CD14-positive monocyte (primary cell): ENCODE data around the gene FGD3. TPM values are rescaled to one million over a fixed set of nuclear protein-coding genes. Genes with fewer than 3 reads are reported as not detected.

ENCODE experiments used
- DNase-seq, 3 donors: peaks; one replicate each; pipeline ENCODE4 v3.0.0-alpha.2; 2011 to 2022
- H2AFZ ChIP-seq: 2 replicates; pipeline ENCODE4 v1.6.0; 2012; ENCODE audit warnings: mild to moderate bottlenecking, low read depth, low read length, inconsistent platforms; ENCODE audit not compliant: insufficient read depth, poor library complexity, severe bottlenecking
- H3K27ac ChIP-seq, 2 donors: 1 replicate in 1 of 2; 2 replicates in 1 of 2; pipeline ENCODE4 v1.5.1; 2012 to 2013; ENCODE audit warnings: low read length in 2 of 2, control low read depth in 1 of 2, inconsistent platforms in 1 of 2, low read depth in 1 of 2, mild to moderate bottlenecking in 1 of 2
- H3K27me3 ChIP-seq, 2 donors: one replicate each; pipeline versions ENCODE4 v1.6.0 to v1.6.1; 2011 to 2013; ENCODE audit warnings: low read length in 2 of 2; ENCODE audit not compliant: control insufficient read depth in 2 of 2, insufficient read depth in 2 of 2
- H3K36me3 ChIP-seq, 2 donors: replicated peaks in 1 of 2; 1 replicate in 1 of 2; 2 replicates in 1 of 2; pipeline versions ENCODE4 v1.5.1 to v1.6.1; 2012 to 2013; ENCODE audit warnings: low read length in 2 of 2, control low read depth in 1 of 2, inconsistent platforms in 1 of 2, mild to moderate bottlenecking in 1 of 2; ENCODE audit not compliant: insufficient read depth in 2 of 2, control insufficient read depth in 1 of 2
- H3K4me1 ChIP-seq, 2 donors: 1 replicate in 1 of 2; 2 replicates in 1 of 2; pipeline versions ENCODE4 v1.5.1 to v1.6.1; 2012 to 2013; ENCODE audit warnings: low read length in 2 of 2, control low read depth in 1 of 2, inconsistent platforms in 1 of 2, mild to moderate bottlenecking in 1 of 2, moderate library complexity in 1 of 2; ENCODE audit not compliant: insufficient read depth in 2 of 2, control insufficient read depth in 1 of 2
- H3K4me2 ChIP-seq: replicated peaks from 2 replicates; pipeline ENCODE3; 2012; ENCODE audit warnings: low read length, moderate library complexity, mild to moderate bottlenecking; ENCODE audit not compliant: poor library complexity, severe bottlenecking; ENCODE audit errors: extremely low read depth
- H3K4me3 ChIP-seq, 3 experiments: fragments of 200-600 bp in 1 of 3; sonication (generic) in 1 of 3; replicated peaks in 1 of 3; 1 replicate in 2 of 3; 2 replicates in 1 of 3; pipeline ENCODE4 v1.5.1; 2011 to 2013; ENCODE audit warnings: low read length in 3 of 3, mild to moderate bottlenecking in 3 of 3, control low read depth in 2 of 3, low read depth in 2 of 3, inconsistent platforms in 1 of 3, moderate library complexity in 1 of 3
- H3K79me2 ChIP-seq: 2 replicates; pipeline ENCODE4 v1.6.0; 2012; ENCODE audit warnings: mild to moderate bottlenecking, control low read depth, inconsistent platforms, low read length, moderate library complexity; ENCODE audit not compliant: insufficient read depth
- H3K9ac ChIP-seq: 2 replicates; pipeline ENCODE4 v1.6.0; 2017; ENCODE audit warnings: low read length, mild to moderate bottlenecking; ENCODE audit not compliant: insufficient read depth, poor library complexity, severe bottlenecking
- H3K9me3 ChIP-seq, 2 donors: replicated peaks in 1 of 2; 1 replicate in 1 of 2; 2 replicates in 1 of 2; pipeline versions ENCODE4 v1.5.1 to v1.6.1; 2012 to 2013; ENCODE audit warnings: low read length in 2 of 2, control low read depth in 1 of 2; ENCODE audit not compliant: control insufficient read depth in 1 of 2, insufficient read depth in 1 of 2
- H4K20me1 ChIP-seq: 2 replicates; pipeline ENCODE4 v1.6.0; 2012; ENCODE audit warnings: mild to moderate bottlenecking, low read length, control low read depth, moderate library complexity; ENCODE audit not compliant: insufficient read depth
- H3K27ac Mint-ChIP-seq, 7 donors: one replicate each; pipeline ENCODE4 v1.8.0; 2020; ENCODE audit warnings: mild to moderate bottlenecking in 7 of 7, mixed read lengths in 7 of 7, moderate library complexity in 6 of 7, inconsistent platforms in 2 of 7
- H3K27me3 Mint-ChIP-seq, 3 donors: one replicate each; pipeline ENCODE4 v1.8.0; 2021 to 2022; ENCODE audit warnings: low read depth in 3 of 3, mild to moderate bottlenecking in 3 of 3, mixed read lengths in 3 of 3, moderate library complexity in 3 of 3, inconsistent platforms in 1 of 3
- H3K36me3 Mint-ChIP-seq, 2 donors: one replicate each; pipeline ENCODE4 v1.8.0; 2020; ENCODE audit warnings: mixed read lengths in 2 of 2, inconsistent platforms in 1 of 2, mild to moderate bottlenecking in 1 of 2
- H3K4me1 Mint-ChIP-seq: one replicate; pipeline ENCODE4 v1.8.0; 2020; ENCODE audit warnings: mild to moderate bottlenecking, mixed read lengths
- H3K4me3 Mint-ChIP-seq, 2 donors: one replicate each; pipeline ENCODE4 v1.8.0; 2020; ENCODE audit warnings: mild to moderate bottlenecking in 2 of 2, mixed read lengths in 2 of 2, moderate library complexity in 1 of 2
- H3K9me3 Mint-ChIP-seq, 7 donors: one replicate each; pipeline ENCODE4 v1.8.0; 2020 to 2022; ENCODE audit warnings: mixed read lengths in 7 of 7, mild to moderate bottlenecking in 6 of 7, moderate library complexity in 6 of 7, inconsistent platforms in 2 of 7
- WGBS: methylation state at CpG from one replicate; pipeline ENCODE4 v1.1.5; 2013; ENCODE audit warnings: missing lambda C conversion rate; ENCODE audit not compliant: insufficient coverage; 5-methylcytosine and 5-hydroxymethylcytosine counted together
- intact Hi-C, 2 donors: fragments of 100-400 bp; cut with micrococcal nuclease; formaldehyde crosslinking; loops; one replicate each; pipeline versions ENCODE4 v1.15.0 to v1.15.1; 2023
- polyA plus RNA-seq, 3 donors: library from polyadenylated mRNA; depleted of rRNA in 1 of 3; unstranded in 2 of 3; stranded (reverse) in 1 of 3; fragments of 300-500 nt in 2 of 3; fragments of >200 nt in 1 of 3; fragmentation: Illumina TruSeq in 2 of 3; gene quantifications; 1 replicate in 2 of 3; 2 replicates in 1 of 3; pipeline ENCODE4 v1.2.3, GENCODE V29; 2012 to 2021
- TF ChIP-seq, protein P1 (sequence below): fragments of 200-600 bp; IDR thresholded peaks from one replicate; pipeline ENCODE4 v1.8.0; 2022; ENCODE audit warnings: antibody characterized with exemption, mild to moderate bottlenecking

Gene FGD3
- polyA plus RNA-seq, 3 donors, result 32.4 to 120 (median 56.2) TPM

DNA sequence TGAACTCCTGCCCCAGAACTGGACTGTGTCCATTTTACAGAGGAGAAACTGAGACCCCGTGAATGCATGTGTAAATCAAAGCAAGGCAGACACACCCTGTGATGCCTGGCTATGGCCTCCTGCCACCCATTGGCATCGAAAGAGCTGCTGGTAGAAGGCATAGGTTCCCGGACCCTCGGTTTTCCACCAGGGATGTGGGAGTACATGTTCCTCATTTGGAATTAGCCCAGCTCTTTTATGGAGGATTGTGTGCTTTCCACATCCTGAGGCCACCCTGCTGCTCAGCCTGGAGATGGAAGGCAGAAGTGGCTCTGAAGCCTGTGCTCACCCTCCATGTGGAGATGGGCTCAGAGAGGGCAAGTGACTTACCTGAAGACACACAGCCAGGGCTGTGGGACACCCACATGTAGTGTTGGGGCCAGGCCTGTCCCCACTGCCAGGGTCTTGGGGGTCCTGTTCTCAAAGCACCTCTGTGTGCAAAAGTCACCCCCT lies 114.0 kb downstream of the FGD3 start:
- Histone ChIP-seq H3K27me3 (no peaks in the 10 kb centered on the region), H4K20me1 (no peaks in the 10 kb centered on the region), H3K36me3 (no peaks in the 10 kb centered on the region), H3K27ac (no peak overlapping the region), H3K4me3 (no peak overlapping the region), H3K4me2 (no peak overlapping the region), H3K79me2 (peaks cover 40% of the 10 kb centered on the region), H3K4me1 (peaks cover 48 to 74% of the 10 kb centered on the region in 2 donors), H2AFZ (no peak overlapping the region), H3K9me3 (no peaks in the 10 kb centered on the region), H3K9ac (no peak overlapping the region)
- Mint-ChIP-seq H3K36me3 (peaks cover 11 to 12% of the 10 kb centered on the region in 2 donors), H3K27ac (peak overlapping the region in 2 of 7 donors; percentile 30 to 60), H3K9me3 (peaks cover 0 to 3% (median 0%) of the 10 kb centered on the region in 7 donors), H3K4me3 (no peak overlapping the region), H3K4me1 (peaks cover 68% of the 10 kb centered on the region), H3K27me3 (peaks cover 3 to 8% (median 4%) of the 10 kb centered on the region in 3 donors)
- no peak for DNase-seq
- TF ChIP-seq, protein P1, sequence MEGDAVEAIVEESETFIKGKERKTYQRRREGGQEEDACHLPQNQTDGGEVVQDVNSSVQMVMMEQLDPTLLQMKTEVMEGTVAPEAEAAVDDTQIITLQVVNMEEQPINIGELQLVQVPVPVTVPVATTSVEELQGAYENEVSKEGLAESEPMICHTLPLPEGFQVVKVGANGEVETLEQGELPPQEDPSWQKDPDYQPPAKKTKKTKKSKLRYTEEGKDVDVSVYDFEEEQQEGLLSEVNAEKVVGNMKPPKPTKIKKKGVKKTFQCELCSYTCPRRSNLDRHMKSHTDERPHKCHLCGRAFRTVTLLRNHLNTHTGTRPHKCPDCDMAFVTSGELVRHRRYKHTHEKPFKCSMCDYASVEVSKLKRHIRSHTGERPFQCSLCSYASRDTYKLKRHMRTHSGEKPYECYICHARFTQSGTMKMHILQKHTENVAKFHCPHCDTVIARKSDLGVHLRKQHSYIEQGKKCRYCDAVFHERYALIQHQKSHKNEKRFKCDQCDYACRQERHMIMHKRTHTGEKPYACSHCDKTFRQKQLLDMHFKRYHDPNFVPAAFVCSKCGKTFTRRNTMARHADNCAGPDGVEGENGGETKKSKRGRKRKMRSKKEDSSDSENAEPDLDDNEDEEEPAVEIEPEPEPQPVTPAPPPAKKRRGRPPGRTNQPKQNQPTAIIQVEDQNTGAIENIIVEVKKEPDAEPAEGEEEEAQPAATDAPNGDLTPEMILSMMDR, result no peak
- WGBS, result 100% methylated on average over 4 of the region's 4 CpGs
- intact Hi-C loops, result no loop called here

DNA sequence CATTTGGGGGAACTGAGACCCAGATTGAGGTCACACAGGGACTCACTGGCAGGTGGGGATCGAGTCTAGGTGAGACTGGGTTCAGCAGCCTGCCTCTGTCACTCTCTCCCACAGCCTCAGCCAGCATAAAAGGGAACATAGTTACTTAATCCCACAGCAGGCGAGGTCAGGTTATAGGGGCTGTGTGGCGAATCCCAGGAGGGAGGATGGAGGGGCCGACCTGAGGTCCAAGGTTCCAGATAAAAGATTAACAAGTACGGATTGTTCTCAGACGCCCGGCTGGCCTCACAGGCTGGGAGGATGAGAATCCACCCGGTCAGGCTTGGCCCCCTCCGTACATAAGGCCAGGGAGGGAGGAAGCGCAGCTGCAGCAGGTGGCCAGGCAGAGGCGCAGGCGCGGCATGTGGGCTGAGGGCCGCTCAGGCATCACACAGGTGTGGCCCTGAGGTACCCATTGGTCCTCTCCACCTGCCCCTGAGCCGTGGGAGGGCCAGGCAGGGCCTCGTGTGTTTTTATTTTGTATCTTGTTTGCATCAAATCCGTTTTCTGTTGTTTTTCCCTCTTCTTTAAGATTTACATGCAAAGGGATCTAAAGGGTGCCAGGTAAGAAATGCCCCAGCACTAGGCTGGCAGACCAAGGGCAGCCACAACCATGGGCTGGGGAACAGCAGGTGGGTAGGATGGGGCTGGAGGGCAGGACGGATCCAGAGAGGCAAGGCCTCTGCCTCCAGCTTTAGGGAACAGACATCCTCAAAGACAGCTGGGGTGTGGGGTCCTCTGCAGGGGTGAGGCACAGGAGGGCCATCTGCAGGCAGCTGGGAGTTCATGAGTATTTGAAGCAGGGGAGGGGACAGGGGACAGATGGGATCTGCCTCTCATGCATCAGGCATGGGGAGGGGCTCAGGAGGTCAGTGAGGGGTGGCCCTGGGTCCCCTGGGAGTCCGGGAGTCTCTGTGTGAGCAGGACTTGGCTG lies 114.8 kb downstream of the FGD3 start:
- Histone ChIP-seq H2AFZ (no peak overlapping the region), H3K36me3 (no peaks in the 10 kb centered on the region), H4K20me1 (no peaks in the 10 kb centered on the region), H3K27me3 (no peaks in the 10 kb centered on the region), H3K4me3 (no peak overlapping the region), H3K4me2 (no peak overlapping the region), H3K9me3 (no peaks in the 10 kb centered on the region), H3K79me2 (peaks cover 40% of the 10 kb centered on the region), H3K4me1 (peaks cover 48 to 74% of the 10 kb centered on the region in 2 donors), H3K9ac (no peak overlapping the region), H3K27ac (no peak overlapping the region)
- Mint-ChIP-seq H3K27me3 (peaks cover 2 to 8% (median 4%) of the 10 kb centered on the region in 3 donors), H3K36me3 (peaks cover 11 to 14% of the 10 kb centered on the region in 2 donors), H3K27ac (peak overlapping the region in 3 of 7 donors; percentile 30 to 68 (median 60)), H3K9me3 (peaks cover 0 to 3% (median 0%) of the 10 kb centered on the region in 7 donors), H3K4me1 (peaks cover 71% of the 10 kb centered on the region), H3K4me3 (no peak overlapping the region)
- WGBS, result 82% methylated on average over 13 of the region's 19 CpGs
- intact Hi-C loops, result no loop called here
- TF ChIP-seq, protein P1, result no peak
- DNase-seq, result no peak
